Neural progenitor cell (in vitro differentiated cells): ENCODE data around the gene VPS26A. TPM values are rescaled to one million over a fixed set of nuclear protein-coding genes. Genes with fewer than 3 reads are reported as not detected.

Experiments
- DNase-seq: peaks from one replicate; pipeline ENCODE4 v3.0.0-alpha.2; 2016; ENCODE audit warnings: low spot score
- H2AFZ ChIP-seq: fragments of 200-600 bp; sonication (generic); replicated peaks from 2 replicates; pipeline ENCODE4 v1.6.1; 2016; ENCODE audit warnings: antibody characterized with exemption
- H3F3A ChIP-seq: fragments of 200-600 bp; sonication (generic); 2 replicates; pipeline ENCODE4 v1.6.1; 2016; ENCODE audit warnings: antibody characterized with exemption, low read depth
- H3K27ac ChIP-seq: fragments of 200-600 bp; sonication (generic); 2 replicates; pipeline ENCODE4 v1.5.1; 2016; ENCODE audit warnings: mild to moderate bottlenecking
- H3K27me3 ChIP-seq: fragments of 200-600 bp; sonication (generic); 2 replicates; pipeline ENCODE4 v1.6.1; 2016; ENCODE audit warnings: mild to moderate bottlenecking, moderate library complexity
- H3K36me3 ChIP-seq: fragments of 200-600 bp; sonication (generic); 2 replicates; pipeline ENCODE4 v1.5.1; 2016
- H3K4me1 ChIP-seq: fragments of 200-600 bp; sonication (generic); 2 replicates; pipeline ENCODE4 v1.6.1; 2016; ENCODE audit warnings: mixed run types
- H3K4me2 ChIP-seq: fragments of 200-600 bp; sonication (generic); 2 replicates; pipeline ENCODE4 v1.6.1; 2016
- H3K4me3 ChIP-seq: fragments of 200-600 bp; sonication (generic); 2 replicates; pipeline ENCODE4 v1.5.1; 2016
- H3K79me2 ChIP-seq: fragments of 200-600 bp; sonication (generic); 2 replicates; pipeline ENCODE4 v1.6.1; 2016; ENCODE audit warnings: low read depth
- H3K9ac ChIP-seq: fragments of 200-600 bp; sonication (generic); 2 replicates; pipeline ENCODE4 v1.6.1; 2016
- H3K9me3 ChIP-seq: fragments of 200-600 bp; sonication (generic); 2 replicates; pipeline ENCODE4 v1.5.1; 2016; ENCODE audit warnings: low read depth
- H4K20me1 ChIP-seq: fragments of 200-600 bp; sonication (generic); 2 replicates; pipeline ENCODE4 v1.6.1; 2016; ENCODE audit warnings: low read depth
- H3K27ac Mint-ChIP-seq: 3 replicates; pipeline ENCODE4 v1.8.0; 2021; ENCODE audit warnings: mixed read lengths
- H3K27me3 Mint-ChIP-seq: 2 replicates; pipeline ENCODE4 v1.8.0; 2022; ENCODE audit warnings: low read depth, mild to moderate bottlenecking, inconsistent platforms, moderate library complexity, mixed read lengths; ENCODE audit not compliant: insufficient read depth
- H3K36me3 Mint-ChIP-seq: 3 replicates; pipeline ENCODE4 v1.8.0; 2021; ENCODE audit warnings: mixed read lengths
- H3K4me1 Mint-ChIP-seq: 3 replicates; pipeline ENCODE4 v1.8.0; 2021; ENCODE audit warnings: mixed read lengths
- H3K4me3 Mint-ChIP-seq: 3 replicates; pipeline ENCODE4 v1.8.0; 2021; ENCODE audit warnings: mild to moderate bottlenecking, moderate library complexity, mixed read lengths
- H3K9me3 Mint-ChIP-seq: 3 replicates; pipeline ENCODE4 v1.8.0; 2020; ENCODE audit warnings: mixed read lengths
- EZH2 ChIP-seq: fragments of 200-600 bp; sonication (generic); IDR thresholded peaks from 2 replicates; pipeline ENCODE4 v1.6.1; 2017; ENCODE audit warnings: antibody characterized with exemption, mild to moderate bottlenecking, moderate library complexity
- EZH2phosphoT487 ChIP-seq: fragments of 200-600 bp; sonication (generic); IDR thresholded peaks from 2 replicates; pipeline ENCODE4 v1.6.1; 2017; ENCODE audit warnings: antibody characterized with exemption
- total RNA-seq: library from RNA; depleted of rRNA; stranded (reverse); fragments of >200 nt; gene quantifications from 2 replicates; pipeline ENCODE4 v1.2.3, GENCODE V29; 2015; ENCODE audit warnings: low replicate concordance
- TF ChIP-seq, protein P1 (sequence below): fragments of 200-600 bp; sonication (generic); IDR thresholded peaks from 2 replicates; pipeline ENCODE4 v1.5.1; 2017; ENCODE audit warnings: antibody characterized with exemption, mild to moderate bottlenecking

The VPS26A gene
- total RNA-seq, 1 donor from 2014 or later = 56.0 TPM

DNA sequence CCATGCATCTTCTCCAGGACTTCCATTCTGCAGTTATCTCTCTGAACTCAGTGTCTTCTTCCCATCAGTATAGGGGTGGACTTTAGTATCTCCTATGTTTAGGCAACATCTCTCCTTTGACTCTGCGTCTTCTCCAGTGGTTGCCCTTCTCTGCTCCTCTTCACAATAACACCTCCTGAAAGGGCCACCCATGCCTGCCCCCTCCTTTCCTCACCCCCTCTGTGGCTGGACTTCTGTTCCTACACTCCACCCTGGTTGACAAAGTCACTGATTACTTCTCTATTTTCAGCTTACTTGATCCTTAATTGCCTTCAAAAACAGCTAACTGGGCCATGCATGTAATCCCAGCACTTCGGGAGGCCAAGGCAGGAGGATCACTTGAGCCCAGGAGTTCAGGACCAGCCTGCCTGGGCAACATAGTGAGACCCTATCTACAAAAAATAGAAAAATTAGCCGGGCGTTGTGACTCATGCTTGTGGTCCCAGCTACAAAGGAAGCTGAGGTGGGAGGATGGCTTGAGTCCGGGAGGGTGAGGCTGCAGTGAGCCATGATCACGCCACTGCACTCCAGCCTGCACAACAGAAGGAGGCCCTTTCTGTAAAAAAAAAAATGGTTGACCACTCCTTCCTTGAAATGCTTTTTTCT lies 22.4 kb upstream of the VPS26A start:
- H3F3A ChIP-seq = no peaks in the 10 kb centered on the region
- no peak overlapping the region for H3K4me2 ChIP-seq
- DNase-seq = no peak
- Mint-ChIP-seq H3K27ac (no peak overlapping the region), H3K4me3 (no peak overlapping the region), H3K9me3 (no peaks in the 10 kb centered on the region), H3K4me1 (peaks cover 7% of the 10 kb centered on the region), H3K27me3 (peaks cover 4% of the 10 kb centered on the region), H3K36me3 (no peaks in the 10 kb centered on the region)
- no peaks in the 10 kb centered on the region for H4K20me1 ChIP-seq
- H2AFZ ChIP-seq = no peak overlapping the region
- H3K27me3 ChIP-seq = no peaks in the 10 kb centered on the region
- H3K4me1 ChIP-seq = no peaks in the 10 kb centered on the region
- TF ChIP-seq EZH2 (no peak), EZH2phosphoT487 (no peak)
- TF ChIP-seq, protein P1, sequence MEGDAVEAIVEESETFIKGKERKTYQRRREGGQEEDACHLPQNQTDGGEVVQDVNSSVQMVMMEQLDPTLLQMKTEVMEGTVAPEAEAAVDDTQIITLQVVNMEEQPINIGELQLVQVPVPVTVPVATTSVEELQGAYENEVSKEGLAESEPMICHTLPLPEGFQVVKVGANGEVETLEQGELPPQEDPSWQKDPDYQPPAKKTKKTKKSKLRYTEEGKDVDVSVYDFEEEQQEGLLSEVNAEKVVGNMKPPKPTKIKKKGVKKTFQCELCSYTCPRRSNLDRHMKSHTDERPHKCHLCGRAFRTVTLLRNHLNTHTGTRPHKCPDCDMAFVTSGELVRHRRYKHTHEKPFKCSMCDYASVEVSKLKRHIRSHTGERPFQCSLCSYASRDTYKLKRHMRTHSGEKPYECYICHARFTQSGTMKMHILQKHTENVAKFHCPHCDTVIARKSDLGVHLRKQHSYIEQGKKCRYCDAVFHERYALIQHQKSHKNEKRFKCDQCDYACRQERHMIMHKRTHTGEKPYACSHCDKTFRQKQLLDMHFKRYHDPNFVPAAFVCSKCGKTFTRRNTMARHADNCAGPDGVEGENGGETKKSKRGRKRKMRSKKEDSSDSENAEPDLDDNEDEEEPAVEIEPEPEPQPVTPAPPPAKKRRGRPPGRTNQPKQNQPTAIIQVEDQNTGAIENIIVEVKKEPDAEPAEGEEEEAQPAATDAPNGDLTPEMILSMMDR = no peak
- H3K27ac ChIP-seq = no peak overlapping the region
- no peaks in the 10 kb centered on the region for H3K79me2 ChIP-seq
- no peak overlapping the region for H3K4me3 ChIP-seq
- H3K9me3 ChIP-seq = no peaks in the 10 kb centered on the region
- no peak overlapping the region for H3K9ac ChIP-seq
- no peaks in the 10 kb centered on the region for H3K36me3 ChIP-seq

DNA sequence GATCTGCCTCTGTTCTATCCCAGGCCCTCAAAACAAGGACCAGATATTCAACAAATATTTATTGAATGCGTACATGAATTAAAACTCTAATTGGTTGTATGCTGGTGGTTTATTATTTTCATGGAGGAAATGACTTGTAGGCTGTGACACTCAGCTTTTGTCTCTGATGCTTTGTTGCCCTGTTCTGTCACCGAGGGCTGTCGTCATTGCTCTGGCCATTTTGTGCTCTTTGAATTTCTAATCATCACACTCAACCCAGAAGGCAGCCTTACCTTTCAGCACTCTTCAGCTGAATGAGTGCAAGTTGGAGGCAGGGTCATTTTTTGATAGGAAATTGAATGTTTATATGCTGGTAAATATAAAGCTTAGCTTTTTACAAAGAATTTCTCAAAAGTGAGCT lies 21.5 kb upstream of the VPS26A start:
- no peaks in the 10 kb centered on the region for H3K79me2 ChIP-seq
- no peaks in the 10 kb centered on the region for H3F3A ChIP-seq
- no peaks in the 10 kb centered on the region for H3K36me3 Mint-ChIP-seq
- no peak overlapping the region for H3K27ac ChIP-seq
- peaks cover 11% of the 10 kb centered on the region for H3K4me1 Mint-ChIP-seq
- H3K9me3 Mint-ChIP-seq = no peaks in the 10 kb centered on the region
- no peaks in the 10 kb centered on the region for H3K36me3 ChIP-seq
- no peak for DNase-seq
- H3K27me3 ChIP-seq = no peaks in the 10 kb centered on the region
- no peak overlapping the region for H3K27ac Mint-ChIP-seq
- no peak overlapping the region for H3K4me3 Mint-ChIP-seq
- H3K9me3 ChIP-seq = no peaks in the 10 kb centered on the region
- no peak overlapping the region for H3K4me2 ChIP-seq
- no peaks in the 10 kb centered on the region for H4K20me1 ChIP-seq
- H3K27me3 Mint-ChIP-seq = peaks cover 7% of the 10 kb centered on the region
- TF ChIP-seq EZH2 (no peak), EZH2phosphoT487 (no peak)
- TF ChIP-seq, protein P1 = no peak
- H3K9ac ChIP-seq = no peak overlapping the region
- no peak overlapping the region for H3K4me3 ChIP-seq
- H2AFZ ChIP-seq = no peak overlapping the region
- H3K4me1 ChIP-seq = no peaks in the 10 kb centered on the region

- Histone ChIP-seq H3K27me3 (no peaks in the 10 kb centered on the region), H3K79me2 (no peaks in the 10 kb centered on the region), H3F3A (no peaks in the 10 kb centered on the region), H3K27ac (no peak overlapping the region), H3K4me1 (no peaks in the 10 kb centered on the region), H2AFZ (no peak overlapping the region), H3K9ac (no peak overlapping the region), H3K4me2 (no peak overlapping the region), H3K9me3 (no peaks in the 10 kb centered on the region), H3K4me3 (no peak overlapping the region), H4K20me1 (no peaks in the 10 kb centered on the region), H3K36me3 (no peaks in the 10 kb centered on the region)
- Mint-ChIP-seq H3K27me3 (peaks cover 7% of the 10 kb centered on the region), H3K4me3 (no peak overlapping the region), H3K36me3 (no peaks in the 10 kb centered on the region), H3K27ac (no peak overlapping the region), H3K4me1 (peaks cover 11% of the 10 kb centered on the region), H3K9me3 (no peaks in the 10 kb centered on the region)
- no peak for DNase-seq
- TF ChIP-seq, protein P1 = no peak
- TF ChIP-seq EZH2phosphoT487 (no peak), EZH2 (no peak)
Measured at GRCh38 chr10:69103784-69104183, 20.2 kb upstream of the VPS26A start.
